CD14-positive monocyte (primary cell): ENCODE measurements around the gene RCHY1. TPM values are rescaled to one million over a fixed set of nuclear protein-coding genes. Genes with fewer than 3 reads are reported as not detected.

Experiments used
- DNase-seq, 3 donors: peaks; one replicate each; pipeline ENCODE4 v3.0.0-alpha.2; 2011 to 2022
- H2AFZ ChIP-seq: 2 replicates; pipeline ENCODE4 v1.6.0; 2012; ENCODE audit warnings: mild to moderate bottlenecking, low read depth, low read length, inconsistent platforms; ENCODE audit not compliant: insufficient read depth, poor library complexity, severe bottlenecking
- H3K27ac ChIP-seq, 2 donors: 1 replicate in 1 of 2; 2 replicates in 1 of 2; pipeline ENCODE4 v1.5.1; 2012 to 2013; ENCODE audit warnings: low read length in 2 of 2, control low read depth in 1 of 2, inconsistent platforms in 1 of 2, low read depth in 1 of 2, mild to moderate bottlenecking in 1 of 2
- H3K27me3 ChIP-seq, 2 donors: one replicate each; pipeline versions ENCODE4 v1.6.0 to v1.6.1; 2011 to 2013; ENCODE audit warnings: low read length in 2 of 2; ENCODE audit not compliant: control insufficient read depth in 2 of 2, insufficient read depth in 2 of 2
- H3K36me3 ChIP-seq, 2 donors: replicated peaks in 1 of 2; 1 replicate in 1 of 2; 2 replicates in 1 of 2; pipeline versions ENCODE4 v1.5.1 to v1.6.1; 2012 to 2013; ENCODE audit warnings: low read length in 2 of 2, control low read depth in 1 of 2, inconsistent platforms in 1 of 2, mild to moderate bottlenecking in 1 of 2; ENCODE audit not compliant: insufficient read depth in 2 of 2, control insufficient read depth in 1 of 2
- H3K4me1 ChIP-seq, 2 donors: 1 replicate in 1 of 2; 2 replicates in 1 of 2; pipeline versions ENCODE4 v1.5.1 to v1.6.1; 2012 to 2013; ENCODE audit warnings: low read length in 2 of 2, control low read depth in 1 of 2, inconsistent platforms in 1 of 2, mild to moderate bottlenecking in 1 of 2, moderate library complexity in 1 of 2; ENCODE audit not compliant: insufficient read depth in 2 of 2, control insufficient read depth in 1 of 2
- H3K4me2 ChIP-seq: replicated peaks from 2 replicates; pipeline ENCODE3; 2012; ENCODE audit warnings: low read length, moderate library complexity, mild to moderate bottlenecking; ENCODE audit not compliant: poor library complexity, severe bottlenecking; ENCODE audit errors: extremely low read depth
- H3K4me3 ChIP-seq, 3 experiments: fragments of 200-600 bp in 1 of 3; sonication (generic) in 1 of 3; replicated peaks in 1 of 3; 1 replicate in 2 of 3; 2 replicates in 1 of 3; pipeline ENCODE4 v1.5.1; 2011 to 2013; ENCODE audit warnings: low read length in 3 of 3, mild to moderate bottlenecking in 3 of 3, control low read depth in 2 of 3, low read depth in 2 of 3, inconsistent platforms in 1 of 3, moderate library complexity in 1 of 3
- H3K79me2 ChIP-seq: 2 replicates; pipeline ENCODE4 v1.6.0; 2012; ENCODE audit warnings: mild to moderate bottlenecking, control low read depth, inconsistent platforms, low read length, moderate library complexity; ENCODE audit not compliant: insufficient read depth
- H3K9ac ChIP-seq: 2 replicates; pipeline ENCODE4 v1.6.0; 2017; ENCODE audit warnings: low read length, mild to moderate bottlenecking; ENCODE audit not compliant: insufficient read depth, poor library complexity, severe bottlenecking
- H3K9me3 ChIP-seq, 2 donors: replicated peaks in 1 of 2; 1 replicate in 1 of 2; 2 replicates in 1 of 2; pipeline versions ENCODE4 v1.5.1 to v1.6.1; 2012 to 2013; ENCODE audit warnings: low read length in 2 of 2, control low read depth in 1 of 2; ENCODE audit not compliant: control insufficient read depth in 1 of 2, insufficient read depth in 1 of 2
- H4K20me1 ChIP-seq: 2 replicates; pipeline ENCODE4 v1.6.0; 2012; ENCODE audit warnings: mild to moderate bottlenecking, low read length, control low read depth, moderate library complexity; ENCODE audit not compliant: insufficient read depth
- H3K27ac Mint-ChIP-seq, 7 donors: one replicate each; pipeline ENCODE4 v1.8.0; 2020; ENCODE audit warnings: mild to moderate bottlenecking in 7 of 7, mixed read lengths in 7 of 7, moderate library complexity in 6 of 7, inconsistent platforms in 2 of 7
- H3K27me3 Mint-ChIP-seq, 3 donors: one replicate each; pipeline ENCODE4 v1.8.0; 2021 to 2022; ENCODE audit warnings: low read depth in 3 of 3, mild to moderate bottlenecking in 3 of 3, mixed read lengths in 3 of 3, moderate library complexity in 3 of 3, inconsistent platforms in 1 of 3
- H3K36me3 Mint-ChIP-seq, 2 donors: one replicate each; pipeline ENCODE4 v1.8.0; 2020; ENCODE audit warnings: mixed read lengths in 2 of 2, inconsistent platforms in 1 of 2, mild to moderate bottlenecking in 1 of 2
- H3K4me1 Mint-ChIP-seq: one replicate; pipeline ENCODE4 v1.8.0; 2020; ENCODE audit warnings: mild to moderate bottlenecking, mixed read lengths
- H3K4me3 Mint-ChIP-seq, 2 donors: one replicate each; pipeline ENCODE4 v1.8.0; 2020; ENCODE audit warnings: mild to moderate bottlenecking in 2 of 2, mixed read lengths in 2 of 2, moderate library complexity in 1 of 2
- H3K9me3 Mint-ChIP-seq, 7 donors: one replicate each; pipeline ENCODE4 v1.8.0; 2020 to 2022; ENCODE audit warnings: mixed read lengths in 7 of 7, mild to moderate bottlenecking in 6 of 7, moderate library complexity in 6 of 7, inconsistent platforms in 2 of 7
- WGBS: methylation state at CpG from one replicate; pipeline ENCODE4 v1.1.5; 2013; ENCODE audit warnings: missing lambda C conversion rate; ENCODE audit not compliant: insufficient coverage; 5-methylcytosine and 5-hydroxymethylcytosine counted together
- intact Hi-C, 2 donors: fragments of 100-400 bp; cut with micrococcal nuclease; formaldehyde crosslinking; loops; one replicate each; pipeline versions ENCODE4 v1.15.0 to v1.15.1; 2023
- polyA plus RNA-seq, 3 donors: library from polyadenylated mRNA; depleted of rRNA in 1 of 3; unstranded in 2 of 3; stranded (reverse) in 1 of 3; fragments of 300-500 nt in 2 of 3; fragments of >200 nt in 1 of 3; fragmentation: Illumina TruSeq in 2 of 3; gene quantifications; 1 replicate in 2 of 3; 2 replicates in 1 of 3; pipeline ENCODE4 v1.2.3, GENCODE V29; 2012 to 2021
- TF ChIP-seq, protein P1 (sequence below): fragments of 200-600 bp; IDR thresholded peaks from one replicate; pipeline ENCODE4 v1.8.0; 2022; ENCODE audit warnings: antibody characterized with exemption, mild to moderate bottlenecking

The RCHY1 gene
- polyA plus RNA-seq, 3 donors: 22.5 to 44.1 (median 23.0) TPM

- TF ChIP-seq, protein P1, sequence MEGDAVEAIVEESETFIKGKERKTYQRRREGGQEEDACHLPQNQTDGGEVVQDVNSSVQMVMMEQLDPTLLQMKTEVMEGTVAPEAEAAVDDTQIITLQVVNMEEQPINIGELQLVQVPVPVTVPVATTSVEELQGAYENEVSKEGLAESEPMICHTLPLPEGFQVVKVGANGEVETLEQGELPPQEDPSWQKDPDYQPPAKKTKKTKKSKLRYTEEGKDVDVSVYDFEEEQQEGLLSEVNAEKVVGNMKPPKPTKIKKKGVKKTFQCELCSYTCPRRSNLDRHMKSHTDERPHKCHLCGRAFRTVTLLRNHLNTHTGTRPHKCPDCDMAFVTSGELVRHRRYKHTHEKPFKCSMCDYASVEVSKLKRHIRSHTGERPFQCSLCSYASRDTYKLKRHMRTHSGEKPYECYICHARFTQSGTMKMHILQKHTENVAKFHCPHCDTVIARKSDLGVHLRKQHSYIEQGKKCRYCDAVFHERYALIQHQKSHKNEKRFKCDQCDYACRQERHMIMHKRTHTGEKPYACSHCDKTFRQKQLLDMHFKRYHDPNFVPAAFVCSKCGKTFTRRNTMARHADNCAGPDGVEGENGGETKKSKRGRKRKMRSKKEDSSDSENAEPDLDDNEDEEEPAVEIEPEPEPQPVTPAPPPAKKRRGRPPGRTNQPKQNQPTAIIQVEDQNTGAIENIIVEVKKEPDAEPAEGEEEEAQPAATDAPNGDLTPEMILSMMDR: no peak
- Histone ChIP-seq H3K4me2 (no peak overlapping the region), H3K4me3 (no peak overlapping the region), H3K36me3 (peaks cover 33 to 68% of the 10 kb centered on the region in 2 donors), H4K20me1 (peaks cover 11% of the 10 kb centered on the region), H3K9me3 (no peaks in the 10 kb centered on the region), H3K79me2 (peaks cover 82% of the 10 kb centered on the region), H3K4me1 (peaks cover 10 to 16% of the 10 kb centered on the region in 2 donors), H3K27me3 (no peaks in the 10 kb centered on the region), H3K9ac (no peak overlapping the region), H2AFZ (no peak overlapping the region), H3K27ac (no peak overlapping the region)
- Mint-ChIP-seq H3K4me1 (peaks cover 15% of the 10 kb centered on the region), H3K4me3 (no peak overlapping the region), H3K27me3 (no peaks in the 10 kb centered on the region), H3K36me3 (peaks cover 43 to 62% of the 10 kb centered on the region in 2 donors), H3K27ac (peak overlapping the region in 1 of 7 donors; percentile 30), H3K9me3 (no peaks in the 10 kb centered on the region)
- no CpG with 5 or more reads among the region's 2 CpGs for WGBS
- DNase-seq: no peak
- intact Hi-C loops: no loop called here
Measured at GRCh38 chr4:75499900-75500299, 14.3 kb downstream of the RCHY1 start.

DNA sequence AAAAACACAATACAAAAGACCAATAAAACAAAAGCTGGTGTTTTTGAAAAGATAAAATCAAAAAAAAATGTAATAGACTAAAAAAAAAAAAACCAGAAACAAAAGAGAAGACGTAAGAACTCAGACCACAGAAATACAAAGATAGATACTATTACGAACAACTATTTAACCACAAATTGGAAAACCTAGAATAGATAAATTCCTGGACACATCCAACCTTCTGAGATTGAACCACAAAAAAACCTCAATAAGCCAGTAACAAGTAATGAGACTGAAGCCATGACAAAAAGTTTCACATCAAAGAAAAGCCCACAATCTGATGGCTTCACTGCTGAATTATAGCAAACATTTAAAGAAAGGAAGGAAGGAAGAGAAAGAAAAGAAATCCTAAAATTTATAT, 16.2 kb downstream of the RCHY1 start:
- peaks cover 74% of the 10 kb centered on the region for H3K79me2 ChIP-seq
- H3K36me3 ChIP-seq: peaks cover 22 to 53% of the 10 kb centered on the region in 2 donors
- WGBS: no CpG with 5 or more reads among the region's 2 CpGs
- H3K4me1 ChIP-seq: peaks cover 12 to 25% of the 10 kb centered on the region in 2 donors
- no peaks in the 10 kb centered on the region for H3K27me3 ChIP-seq
- no peak overlapping the region for H3K4me3 ChIP-seq
- Mint-ChIP-seq H3K27me3 (no peaks in the 10 kb centered on the region), H3K36me3 (peaks cover 38 to 55% of the 10 kb centered on the region in 2 donors), H3K27ac (peak overlapping the region in 3 of 7 donors; percentile 9 to 45 (median 22)), H3K4me1 (peaks cover 22% of the 10 kb centered on the region), H3K4me3 (no peak overlapping the region), H3K9me3 (no peaks in the 10 kb centered on the region)
- H3K27ac ChIP-seq: no peak overlapping the region
- H3K4me2 ChIP-seq: no peak overlapping the region
- TF ChIP-seq, protein P1: no peak
- no peaks in the 10 kb centered on the region for H3K9me3 ChIP-seq
- no peaks in the 10 kb centered on the region for H4K20me1 ChIP-seq
- no peak overlapping the region for H2AFZ ChIP-seq
- intact Hi-C loops: no loop called here
- no peak overlapping the region for H3K9ac ChIP-seq
- DNase-seq: no peak
